Measurements from ENCODE around the gene DDX4.
A peak's percentile ranks its signal among the peaks of the same experiment; 100 is the strongest.
"Not testable (repeated sequence)": the region's sequence is repeated elsewhere in the genome, so short reads cannot be mapped to it uniquely, and the experiment has no call there.

DDX4 gene

GRCh38 chr5:55737793-55738192, at the start of gene DDX4:
Gene DDX4, plus strand, starts transcription at chr5:55738061. Its CDS starts 903 bp downstream, at chr5:55738964.
- Histone ChIP-seq H3K9ac (ENCODE audit: low read length) (no peak within 1 kb of the TSS), H3K27ac (ENCODE audit: low read depth, low read length) (no peak within 1 kb of the TSS), H3K9me3 (ENCODE audit: control insufficient read depth, insufficient read depth, low read depth, low read length) (no peaks in the 10 kb centered on the region)

GRCh38 chr5:55691265-55692105, 46.4 kb upstream of the DDX4 start:
- H3K9me3 ChIP-seq (ENCODE audit: control insufficient read depth, insufficient read depth, low read depth, low read length): no peaks in the 10 kb centered on the region
- 0 out of 2 replicates have a peak overlapping the region, but pooled peaks have one; percentile 12 for H3K27ac ChIP-seq (ENCODE audit: low read depth, low read length)
- peaks cover 22% of the 10 kb centered on the region for H3K4me1 ChIP-seq (ENCODE audit: control insufficient read depth, insufficient read depth, low read length)
- H3K36me3 ChIP-seq (ENCODE audit: control insufficient read depth, insufficient read depth, low read length): no peaks in the 10 kb centered on the region; the same call in 1 of the 2 replicates
- no peaks in the 10 kb centered on the region for H3K27me3 ChIP-seq (ENCODE audit: control insufficient read depth, insufficient read depth, low read length)
- H3K4me3 ChIP-seq (ENCODE audit: low read depth, low read length): no peak overlapping the region
- H3K9ac ChIP-seq (ENCODE audit: low read length): peak overlapping the region; percentile 30

More at GRCh38 chr5:55737793-55738192, at the start of gene DDX4:
- H3K4me1 ChIP-seq (ENCODE audit: control insufficient read depth, insufficient read depth, low read length): peaks cover under 1% of the 10 kb centered on the region; the same call in 1 of the 2 replicates
- no peak within 1 kb of the TSS for H3K4me3 ChIP-seq (ENCODE audit: low read depth, low read length)
- no peaks in the 10 kb centered on the region for H3K36me3 ChIP-seq (ENCODE audit: control insufficient read depth, insufficient read depth, low read length)
- H3K27me3 ChIP-seq (ENCODE audit: control insufficient read depth, insufficient read depth, low read length): no peaks in the 10 kb centered on the region

GRCh38 chr5:55692106-55692417, 45.8 kb upstream of the DDX4 start:
- no peak overlapping the region for H3K9ac ChIP-seq (ENCODE audit: low read length)
- H3K36me3 ChIP-seq (ENCODE audit: control insufficient read depth, insufficient read depth, low read length): peaks cover under 1% of the 10 kb centered on the region
- H3K27me3 ChIP-seq (ENCODE audit: control insufficient read depth, insufficient read depth, low read length): no peaks in the 10 kb centered on the region
- H3K4me3 ChIP-seq (ENCODE audit: low read depth, low read length): no peak overlapping the region
- H3K9me3 ChIP-seq (ENCODE audit: control insufficient read depth, insufficient read depth, low read depth, low read length): no peaks in the 10 kb centered on the region
- no peak overlapping the region for H3K27ac ChIP-seq (ENCODE audit: low read depth, low read length)
- H3K4me1 ChIP-seq (ENCODE audit: control insufficient read depth, insufficient read depth, low read length): peaks cover 22% of the 10 kb centered on the region

GRCh38 chr5:55692509-55692908, 45.4 kb upstream of the DDX4 start:
- Histone ChIP-seq H3K27me3 (ENCODE audit: control insufficient read depth, insufficient read depth, low read length) (no peaks in the 10 kb centered on the region), H3K9me3 (ENCODE audit: control insufficient read depth, insufficient read depth, low read depth, low read length) (peaks cover 4% of the 10 kb centered on the region; the same call in 1 of the 2 replicates), H3K36me3 (ENCODE audit: control insufficient read depth, insufficient read depth, low read length) (peaks cover 5% of the 10 kb centered on the region), H3K4me1 (ENCODE audit: control insufficient read depth, insufficient read depth, low read length) (peaks cover 22% of the 10 kb centered on the region), H3K27ac (ENCODE audit: low read depth, low read length) (no peak overlapping the region; the same call in 1 of the 2 replicates), H3K4me3 (ENCODE audit: low read depth, low read length) (no peak overlapping the region), H3K9ac (ENCODE audit: low read length) (no peak overlapping the region)

DNA sequence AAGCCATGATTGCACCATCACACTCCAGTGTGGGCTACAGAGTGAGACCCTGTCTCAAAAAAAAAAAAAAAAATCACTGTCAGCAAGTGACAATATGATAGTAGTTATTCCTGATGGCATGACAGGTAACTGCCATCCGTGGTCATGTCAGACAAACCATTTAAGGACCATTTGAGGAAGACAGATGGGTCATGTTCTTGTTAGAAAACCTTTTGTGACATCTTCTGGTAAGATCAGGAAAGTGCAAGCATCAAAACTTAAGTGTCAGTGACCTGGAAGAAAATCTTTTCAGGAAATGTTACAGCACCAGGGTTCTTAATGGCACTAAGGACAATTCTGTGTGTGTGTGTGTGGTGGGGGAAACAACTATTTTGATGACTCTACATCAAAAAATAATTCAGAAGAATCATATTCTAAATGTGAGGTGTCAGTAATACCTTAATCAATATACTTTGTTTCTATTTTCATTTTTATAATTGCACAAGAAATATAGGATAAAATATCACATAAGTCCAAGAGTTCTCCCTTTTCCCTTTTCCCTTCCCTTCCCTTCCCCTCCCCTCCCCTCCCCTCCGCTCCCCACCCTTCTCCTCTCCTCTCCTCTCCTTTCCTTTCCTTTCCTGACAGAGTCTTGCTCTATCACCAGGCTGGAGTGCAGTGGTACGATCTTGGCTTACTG, 43.6 kb upstream of the DDX4 start:
- peaks cover 12% of the 10 kb centered on the region for H3K9me3 ChIP-seq (ENCODE audit: control insufficient read depth, insufficient read depth, low read depth, low read length)
- peaks cover 22% of the 10 kb centered on the region for H3K4me1 ChIP-seq (ENCODE audit: control insufficient read depth, insufficient read depth, low read length)
- H3K27ac ChIP-seq (ENCODE audit: low read depth, low read length): no peak overlapping the region
- H3K4me3 ChIP-seq (ENCODE audit: low read depth, low read length): no peak overlapping the region
- peaks cover 19% of the 10 kb centered on the region for H3K36me3 ChIP-seq (ENCODE audit: control insufficient read depth, insufficient read depth, low read length)
- H3K27me3 ChIP-seq (ENCODE audit: control insufficient read depth, insufficient read depth, low read length): no peaks in the 10 kb centered on the region
- no peak overlapping the region for H3K9ac ChIP-seq (ENCODE audit: low read length)

GRCh38 chr5:55696704-55697103, 41.2 kb upstream of the DDX4 start:
- H3K9me3 ChIP-seq (ENCODE audit: control insufficient read depth, insufficient read depth, low read depth, low read length): peaks cover 12% of the 10 kb centered on the region
- H3K27me3 ChIP-seq (ENCODE audit: control insufficient read depth, insufficient read depth, low read length); H3K9ac ChIP-seq (ENCODE audit: low read length); H3K27ac ChIP-seq (ENCODE audit: low read depth, low read length); H3K4me1 ChIP-seq (ENCODE audit: control insufficient read depth, insufficient read depth, low read length); H3K4me3 ChIP-seq (ENCODE audit: low read depth, low read length): not testable (repeated sequence)
- H3K36me3 ChIP-seq (ENCODE audit: control insufficient read depth, insufficient read depth, low read length): peaks cover 24% of the 10 kb centered on the region

GRCh38 chr5:55699041-55699688, 38.7 kb upstream of the DDX4 start:
- Histone ChIP-seq H3K27me3 (ENCODE audit: control insufficient read depth, insufficient read depth, low read length) (no peaks in the 10 kb centered on the region), H3K4me1 (ENCODE audit: control insufficient read depth, insufficient read depth, low read length) (no peaks in the 10 kb centered on the region), H3K9ac (ENCODE audit: low read length) (no peak overlapping the region), H3K9me3 (ENCODE audit: control insufficient read depth, insufficient read depth, low read depth, low read length) (peaks cover 12% of the 10 kb centered on the region), H3K4me3 (ENCODE audit: low read depth, low read length) (no peak overlapping the region), H3K36me3 (ENCODE audit: control insufficient read depth, insufficient read depth, low read length) (peaks cover 37% of the 10 kb centered on the region), H3K27ac (ENCODE audit: low read depth, low read length) (no peak overlapping the region)

DNA sequence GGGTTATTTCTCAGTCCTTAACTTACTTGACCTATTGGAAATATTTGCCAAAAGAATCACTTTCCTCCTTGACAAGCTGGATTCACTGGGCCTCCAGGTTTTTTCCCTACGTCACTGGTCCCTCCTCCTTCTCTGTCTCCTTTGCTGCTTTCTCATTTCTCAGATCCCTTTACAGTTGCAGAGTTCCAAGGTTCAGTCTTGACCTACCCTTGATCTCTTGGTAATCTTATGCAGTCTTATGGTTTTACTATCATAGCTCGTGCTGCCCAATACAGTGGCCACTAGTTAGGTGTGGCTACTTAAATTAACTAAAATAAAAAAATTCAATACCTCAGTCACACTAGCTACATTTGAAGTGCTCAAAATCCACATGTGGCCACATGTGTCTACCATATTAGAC, 37.1 kb upstream of the DDX4 start:
- peaks cover 37% of the 10 kb centered on the region for H3K36me3 ChIP-seq (ENCODE audit: control insufficient read depth, insufficient read depth, low read length)
- no peaks in the 10 kb centered on the region for H3K4me1 ChIP-seq (ENCODE audit: control insufficient read depth, insufficient read depth, low read length)
- H3K9ac ChIP-seq (ENCODE audit: low read length): no peak overlapping the region
- H3K27ac ChIP-seq (ENCODE audit: low read depth, low read length): no peak overlapping the region
- no peak overlapping the region for H3K4me3 ChIP-seq (ENCODE audit: low read depth, low read length)
- H3K9me3 ChIP-seq (ENCODE audit: control insufficient read depth, insufficient read depth, low read depth, low read length): peaks cover 12% of the 10 kb centered on the region
- no peaks in the 10 kb centered on the region for H3K27me3 ChIP-seq (ENCODE audit: control insufficient read depth, insufficient read depth, low read length)

- Histone ChIP-seq H3K36me3 (ENCODE audit: control insufficient read depth, insufficient read depth, low read length) (peaks cover 37% of the 10 kb centered on the region), H3K4me1 (ENCODE audit: control insufficient read depth, insufficient read depth, low read length) (no peaks in the 10 kb centered on the region), H3K27ac (ENCODE audit: low read depth, low read length) (no peak overlapping the region), H3K9ac (ENCODE audit: low read length) (no peak overlapping the region), H3K9me3 (ENCODE audit: control insufficient read depth, insufficient read depth, low read depth, low read length) (peaks cover 12% of the 10 kb centered on the region), H3K27me3 (ENCODE audit: control insufficient read depth, insufficient read depth, low read length) (no peaks in the 10 kb centered on the region), H3K4me3 (ENCODE audit: low read depth, low read length) (no peak overlapping the region)
Measured at GRCh38 chr5:55701462-55702103, 36.3 kb upstream of the DDX4 start.

- H3K27me3 ChIP-seq (ENCODE audit: control insufficient read depth, insufficient read depth, low read length): no peaks in the 10 kb centered on the region
- peaks cover 30% of the 10 kb centered on the region for H3K36me3 ChIP-seq (ENCODE audit: control insufficient read depth, insufficient read depth, low read length)
- H3K9ac ChIP-seq (ENCODE audit: low read length): no peak overlapping the region
- H3K4me1 ChIP-seq (ENCODE audit: control insufficient read depth, insufficient read depth, low read length): no peaks in the 10 kb centered on the region
- H3K27ac ChIP-seq (ENCODE audit: low read depth, low read length): no peak overlapping the region
- no peak overlapping the region for H3K4me3 ChIP-seq (ENCODE audit: low read depth, low read length)
- H3K9me3 ChIP-seq (ENCODE audit: control insufficient read depth, insufficient read depth, low read depth, low read length): peaks cover 7% of the 10 kb centered on the region
Measured at GRCh38 chr5:55702598-55703345, 35.1 kb upstream of the DDX4 start.

Data from HUES6 (cell line).